ENCODE results near the gene ACOT7.
A peak's percentile ranks its signal among the peaks of the same experiment; 100 is the strongest.

DNA sequence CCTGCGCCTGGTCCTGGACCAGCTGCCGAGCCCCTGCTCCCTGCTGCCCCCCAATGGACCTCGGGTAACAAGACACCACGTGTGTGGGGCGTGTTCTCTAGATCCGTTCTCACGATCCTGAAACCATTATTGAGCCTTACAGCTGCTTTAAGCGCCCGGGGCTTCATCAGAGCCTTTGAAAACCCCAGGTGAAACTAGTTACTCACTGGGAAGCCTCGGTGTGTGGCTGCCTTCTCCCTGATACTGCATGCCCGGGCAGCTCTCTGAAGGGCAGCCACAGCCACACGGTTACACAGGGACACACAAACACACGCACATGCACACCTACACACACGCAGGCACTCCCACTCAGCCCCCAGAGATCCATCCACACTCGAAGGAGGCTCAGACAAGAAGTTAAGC lies 20.9 kb upstream of the ACOT7 start:
- TF ChIP-seq CTCF (IDR thresholded peaks at IDR 0.05; ENCODE audit: poor library complexity) (peak; percentile 46), EZH2phosphoT487 (IDR thresholded peaks at IDR 0.05; ENCODE audit: low read depth, severe bottlenecking, unreplicated experiment) (no peak)
